Globus pallidus (tissue), 1 donor: ENCODE data around the gene RANGRF.
A peak's percentile ranks its signal among the peaks of the same experiment; 100 is the strongest.

Experiments used
- DNase-seq: peaks from one replicate; pipeline ENCODE4 v3.0.0-alpha.2; 2015; ENCODE audit warnings: low spot score

Gene RANGRF

DNA sequence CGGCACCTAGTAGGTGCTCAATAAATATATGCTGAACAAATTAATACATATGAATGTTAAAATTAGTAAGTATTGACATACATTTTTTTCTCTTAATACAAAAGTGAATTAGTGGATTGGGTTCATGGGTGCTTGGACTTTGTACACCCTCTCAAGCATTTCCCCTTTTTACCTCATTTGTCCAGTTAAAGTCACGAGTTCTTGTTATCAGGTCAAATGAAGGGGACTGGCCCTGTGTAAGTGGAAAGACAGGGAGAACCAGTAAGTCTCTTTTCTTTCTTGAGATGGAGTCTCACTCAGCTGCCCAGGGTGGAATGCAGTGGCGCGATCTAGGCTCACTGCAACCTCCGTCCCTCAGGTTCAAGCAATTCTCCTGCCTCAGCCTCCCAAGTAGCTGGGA lies 13.7 kb upstream of the RANGRF start:
- DNase-seq, result no peak

DNA sequence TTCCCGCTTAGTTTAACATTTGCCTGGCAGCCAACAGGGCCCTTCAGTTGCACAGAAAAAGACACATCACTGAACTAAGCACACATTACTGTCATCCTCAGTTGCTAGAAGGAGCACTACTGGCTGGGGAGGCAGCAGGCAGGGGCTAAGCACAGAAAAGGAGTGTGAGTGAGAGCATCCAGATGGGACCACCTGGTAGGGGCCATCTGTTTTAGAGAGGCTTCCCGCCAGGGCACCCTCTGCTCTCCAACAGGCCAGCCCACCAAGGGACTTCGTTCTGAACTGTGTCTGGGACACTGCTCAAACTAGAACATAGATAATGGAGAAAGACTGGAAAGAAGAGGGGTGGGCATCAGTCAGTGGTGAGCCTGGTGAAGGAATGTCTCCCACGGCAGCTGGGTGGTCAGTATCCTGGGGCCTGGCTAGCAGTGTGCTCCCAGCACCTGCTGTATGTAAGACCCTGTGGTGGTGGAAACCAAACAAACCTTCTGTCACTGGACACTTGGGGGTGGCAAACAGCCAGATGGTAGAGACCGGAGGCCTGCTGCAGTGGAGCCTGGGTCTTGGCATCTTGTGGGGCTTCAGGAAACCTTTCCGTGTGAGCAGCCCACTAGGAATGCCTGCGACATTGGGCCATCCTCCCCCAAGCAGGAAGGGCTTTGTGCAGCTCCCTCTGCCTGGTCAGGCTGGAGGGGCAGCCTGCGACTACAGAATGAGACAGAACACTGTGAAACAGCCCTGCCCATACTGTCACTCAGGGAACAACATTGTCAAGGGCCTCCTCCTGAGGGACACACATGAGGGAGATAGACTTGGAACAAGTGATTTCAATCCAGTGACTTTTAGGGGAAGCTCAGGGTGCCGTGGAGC lies 12.8 kb upstream of the RANGRF start:
- no peak for DNase-seq

DNA sequence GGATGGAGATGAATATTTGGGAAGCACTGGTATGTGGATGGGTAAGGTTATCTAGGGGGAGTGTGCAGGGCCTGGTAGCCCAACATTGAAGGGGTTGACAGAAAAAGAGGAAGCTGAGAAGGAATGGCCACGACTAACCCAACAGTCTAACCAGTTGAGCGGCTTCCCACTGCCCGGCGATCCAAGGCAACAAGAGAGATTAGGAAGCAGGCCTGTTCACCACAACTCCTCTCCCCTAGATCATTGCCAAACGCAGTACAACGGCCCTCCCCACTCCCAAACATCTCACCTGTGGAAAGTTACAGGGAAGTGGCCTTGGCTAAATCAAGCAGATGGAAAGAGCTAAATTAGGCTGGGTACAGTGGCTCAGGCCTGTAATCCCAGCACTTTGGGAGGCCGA lies 11.2 kb upstream of the RANGRF start:
- DNase-seq, result no peak

DNA sequence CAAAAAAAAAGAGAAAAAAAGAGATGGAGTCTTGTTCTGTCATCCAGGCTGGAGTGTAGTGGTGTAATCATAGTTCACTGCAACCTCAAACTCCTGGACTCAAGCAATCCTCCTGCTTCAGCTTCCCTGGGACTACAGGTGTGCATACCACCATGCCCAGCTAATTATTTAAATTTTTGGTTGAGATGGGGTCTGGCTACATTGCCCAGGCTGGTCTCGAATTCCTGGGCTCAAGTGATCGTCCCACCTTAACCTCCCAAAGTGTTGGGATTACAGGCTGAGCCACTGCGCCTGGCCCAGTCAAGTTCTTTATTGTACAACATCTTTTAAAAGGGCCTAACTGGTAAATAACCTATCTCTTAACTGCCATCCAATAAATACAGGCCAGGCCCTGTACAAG lies 6.1 kb upstream of the RANGRF start:
- DNase-seq, result no peak

DNA sequence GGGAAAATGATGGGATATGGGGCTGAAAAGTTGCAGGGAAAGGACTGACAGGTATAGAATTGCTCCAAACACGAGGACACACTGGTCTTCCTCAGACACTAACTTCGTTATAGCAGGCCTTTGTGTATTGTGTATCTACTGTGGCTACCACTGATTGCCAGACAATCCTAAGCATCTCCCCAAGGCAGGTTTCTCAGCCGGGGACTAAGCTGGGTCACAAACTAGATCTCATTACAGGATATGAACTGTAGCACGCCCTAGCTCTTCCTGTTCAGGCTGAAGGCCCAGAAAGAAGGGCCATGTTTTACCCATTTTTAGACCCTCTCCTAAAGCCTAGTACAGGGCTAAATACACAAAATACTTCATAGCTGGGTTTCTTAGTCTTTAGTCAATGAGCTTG lies 5.1 kb upstream of the RANGRF start:
- no peak for DNase-seq

DNA sequence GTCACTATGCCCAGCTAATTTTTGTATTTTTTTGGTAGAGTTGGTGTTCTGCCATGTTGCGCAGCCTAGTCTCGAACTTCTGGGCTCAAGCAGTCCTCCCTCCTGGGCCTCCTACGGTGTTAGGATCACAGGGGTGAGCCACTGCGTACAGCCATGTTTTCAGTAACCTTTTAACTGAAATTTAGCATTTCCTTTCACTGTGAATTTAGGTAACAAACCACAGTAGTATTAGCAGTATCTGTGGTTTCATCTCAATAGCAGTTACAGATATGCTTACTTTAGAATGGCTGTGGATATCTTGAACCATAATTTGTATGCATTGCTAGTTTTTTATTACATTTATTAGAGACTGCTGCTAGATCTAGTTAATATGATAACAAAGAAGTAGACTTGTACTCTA lies 4.3 kb upstream of the RANGRF start:
- no peak for DNase-seq

DNA sequence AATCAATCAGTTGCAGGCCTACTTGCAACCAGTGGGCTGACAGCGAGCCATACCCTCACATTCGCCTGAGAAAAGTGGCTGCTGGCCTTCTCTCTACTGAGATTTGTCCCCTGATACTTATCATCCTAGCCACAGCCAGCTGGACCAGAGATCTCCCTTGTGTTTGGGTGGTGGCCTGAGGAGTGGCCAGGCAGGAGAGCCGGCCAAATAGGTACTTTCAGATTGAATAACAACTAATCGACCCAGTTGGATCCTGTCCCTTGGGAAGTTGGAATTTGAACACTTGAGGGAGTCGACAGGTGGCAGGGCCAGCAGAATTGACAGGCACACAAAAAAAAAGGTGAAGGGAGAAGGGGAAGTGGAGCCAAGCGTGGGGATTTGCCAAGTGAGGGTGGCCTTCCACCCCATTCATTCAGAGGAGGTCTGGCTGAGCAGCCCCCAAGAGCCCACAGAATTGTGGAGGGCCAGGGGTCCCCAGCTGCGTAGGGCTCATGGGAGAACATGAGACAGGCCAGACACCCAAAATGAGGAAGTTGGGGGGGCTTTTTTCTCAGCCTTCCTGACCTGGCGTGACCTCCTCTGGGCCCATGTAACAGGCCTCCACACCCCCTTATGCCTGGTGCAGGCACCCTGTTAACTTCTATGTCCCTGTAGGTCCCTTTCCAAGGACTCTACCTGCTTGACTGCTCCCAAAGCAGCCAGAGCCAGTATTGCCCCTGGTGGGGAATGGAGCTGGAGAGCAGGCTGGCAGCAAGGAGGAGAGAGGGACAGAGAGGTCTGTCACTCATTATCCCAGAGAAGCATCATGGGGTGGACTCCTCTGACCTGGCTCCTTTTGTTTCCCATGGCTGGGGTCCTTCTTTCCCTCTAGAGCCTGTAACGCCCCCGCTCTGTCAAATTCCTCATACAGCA lies 2.9 kb upstream of the RANGRF start:
- no peak for DNase-seq

DNA sequence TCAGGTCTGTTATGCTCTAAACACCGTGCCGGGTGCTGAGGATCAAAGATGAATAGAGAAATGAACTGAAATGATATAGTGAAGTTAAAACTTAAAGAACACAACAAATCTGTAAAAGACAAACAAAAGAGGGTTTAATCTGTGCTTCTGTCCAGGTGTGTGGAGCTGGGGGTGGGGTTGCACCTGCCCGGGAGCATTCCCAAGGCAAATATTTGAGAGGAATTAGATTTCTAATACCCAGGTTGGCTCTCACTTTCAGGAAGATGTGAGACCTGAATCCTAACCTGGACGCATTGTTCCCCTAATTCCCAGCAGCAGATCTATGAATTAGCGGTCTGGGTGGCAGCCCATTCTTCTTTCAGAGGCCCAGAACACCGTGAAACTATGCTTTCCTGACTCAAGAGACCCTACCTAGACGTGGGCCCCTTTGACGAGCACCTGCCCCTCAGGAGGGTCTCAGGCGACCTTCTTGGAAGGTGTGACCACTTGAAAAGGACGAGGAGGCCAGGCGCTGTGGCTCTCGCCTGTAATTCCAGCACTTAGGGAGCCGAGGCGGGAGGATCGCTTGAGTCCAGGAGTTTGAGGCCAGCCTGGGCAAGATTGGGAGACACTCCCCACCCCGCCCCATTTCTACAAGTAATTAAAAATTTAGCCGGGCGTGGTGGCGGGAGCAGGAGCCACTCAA lies 677 bp upstream of the RANGRF start:
- no peak for DNase-seq

DNA sequence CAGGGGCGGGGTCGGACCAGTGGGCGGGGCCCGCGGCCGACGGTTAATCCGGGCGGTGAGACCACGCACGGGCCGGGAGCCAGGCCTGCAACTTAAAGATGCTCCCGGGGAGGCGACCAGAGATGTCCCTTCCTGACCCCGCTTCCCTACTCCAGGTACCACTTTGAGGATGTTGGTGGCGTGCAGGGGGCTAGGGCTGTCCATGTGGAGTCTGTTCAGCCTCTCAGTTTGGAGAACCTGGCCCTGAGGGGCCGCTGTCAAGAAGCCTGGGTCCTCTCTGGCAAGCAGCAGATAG lies 580 bp downstream of the RANGRF start:
- DNase-seq, result no peak

DNA sequence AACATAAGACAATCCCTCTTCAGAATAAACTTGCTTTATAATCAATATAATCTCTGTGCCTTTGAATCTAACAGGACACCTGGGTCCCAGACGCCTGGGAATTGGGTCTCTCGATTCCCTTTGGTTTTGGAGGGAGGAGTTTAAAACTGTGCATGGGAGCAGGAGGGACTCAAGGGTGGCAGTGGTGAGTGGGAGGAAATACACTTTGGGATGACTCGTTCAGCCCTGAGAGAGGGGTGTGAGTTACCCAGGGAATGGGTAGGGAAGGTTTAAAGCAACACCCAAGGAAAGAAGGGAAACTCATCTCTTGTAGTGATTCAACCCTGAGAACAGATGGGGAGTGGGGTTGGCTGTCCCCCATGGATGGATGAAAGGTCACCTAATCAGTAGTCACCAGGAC lies 1.6 kb downstream of the RANGRF start:
- DNase-seq, result no peak

DNA sequence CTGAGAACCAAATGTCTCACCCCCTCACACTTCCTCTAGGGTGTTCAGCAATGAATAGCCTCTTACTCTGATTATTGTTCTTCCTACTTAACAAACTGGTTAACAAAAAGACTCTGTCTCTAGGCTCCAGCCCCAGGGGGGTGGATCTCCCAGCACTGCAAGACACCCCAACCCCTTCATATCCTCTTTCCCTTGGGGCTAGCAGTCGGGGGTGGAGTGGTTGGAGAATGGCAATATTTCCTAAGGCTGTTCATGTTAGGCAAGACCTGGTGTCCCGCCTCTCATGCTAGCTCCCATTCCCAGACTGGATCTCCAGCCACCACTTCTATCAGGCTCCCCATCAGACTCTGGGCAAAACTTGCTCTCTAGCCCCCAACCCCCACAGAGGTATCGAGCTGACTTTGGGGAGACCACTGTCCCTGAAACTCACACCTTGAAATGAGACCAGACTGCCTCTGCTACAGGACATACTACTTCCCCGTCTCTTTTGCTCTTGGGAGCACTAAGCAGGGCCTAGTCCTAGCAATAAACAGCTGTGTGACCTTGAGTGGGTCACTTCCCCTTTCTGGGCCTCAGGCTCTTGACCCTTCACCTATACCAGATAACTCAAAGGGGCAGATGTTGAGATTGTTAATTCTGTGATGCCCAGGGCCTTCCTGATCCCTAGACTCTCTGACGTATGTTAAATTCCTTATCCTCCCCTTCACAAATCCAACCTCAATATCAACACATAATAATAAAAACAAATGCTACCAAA lies 4.3 kb downstream of the RANGRF start:
- DNase-seq, result no peak

DNA sequence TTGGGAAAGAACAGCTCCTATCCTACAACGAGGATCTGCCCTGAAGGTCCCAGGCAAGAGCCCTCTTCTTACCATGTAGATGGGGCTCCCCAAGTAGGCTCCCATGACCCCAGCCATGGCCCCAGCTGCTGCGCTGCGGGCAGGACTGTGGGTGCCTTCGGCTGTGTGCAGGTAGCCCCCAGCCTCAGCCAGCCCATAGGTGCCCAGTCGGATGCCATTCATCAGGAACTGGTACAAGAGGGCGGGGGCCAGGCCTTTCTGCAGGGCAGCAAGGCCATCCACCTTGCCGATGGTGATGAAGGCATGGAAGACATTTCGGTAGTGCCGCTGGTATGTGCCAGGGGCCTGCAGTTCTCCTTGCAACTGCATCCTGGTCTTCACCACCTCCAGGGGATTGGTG lies 5.9 kb downstream of the RANGRF start:
- no peak for DNase-seq

DNA sequence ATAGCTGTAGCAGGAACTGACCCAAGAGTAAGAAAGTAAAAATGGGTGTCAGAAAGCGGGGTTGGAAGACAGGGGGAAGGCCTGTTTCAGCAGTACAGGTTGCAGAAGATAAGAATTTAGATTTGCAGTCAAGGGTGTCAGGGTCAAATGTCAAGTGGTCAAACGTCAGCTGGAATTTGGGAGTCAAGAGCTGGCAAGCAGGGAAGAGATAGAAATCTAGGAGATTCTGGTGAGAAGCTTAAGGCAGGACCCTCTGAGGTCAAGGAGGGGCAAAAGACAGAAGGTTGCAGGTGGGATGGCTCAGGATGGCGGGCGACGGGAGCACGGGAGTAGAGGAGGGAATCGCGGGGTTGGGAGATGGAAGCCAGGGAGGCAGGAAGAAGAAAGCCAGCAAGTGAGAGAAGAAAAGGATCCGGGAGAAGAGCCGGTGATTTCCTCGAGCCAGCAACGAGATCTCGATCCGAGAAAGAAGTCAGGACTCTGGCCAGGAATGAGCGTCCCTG lies 6.4 kb downstream of the RANGRF start:
- no peak for DNase-seq

DNA sequence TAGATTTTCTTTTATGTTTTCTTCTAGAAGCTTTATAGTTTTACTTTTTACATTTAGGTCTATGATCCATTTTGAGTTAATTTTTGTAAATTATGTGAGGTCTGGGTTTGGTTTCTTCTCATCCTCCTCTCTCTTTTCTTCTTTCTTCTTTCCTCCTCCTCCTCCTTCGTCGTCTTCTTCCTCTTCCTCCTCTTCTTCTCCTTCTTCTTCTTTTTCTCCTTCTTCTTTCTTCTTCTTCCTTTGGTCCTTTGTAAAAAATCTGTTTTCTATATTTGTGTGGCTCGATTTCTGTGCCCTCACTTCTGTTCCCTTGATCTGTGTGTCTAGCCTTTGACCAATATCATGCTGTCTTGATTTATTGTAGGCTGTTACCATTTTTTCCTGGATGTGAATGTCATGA lies 11.8 kb downstream of the RANGRF start:
- no peak for DNase-seq

DNA sequence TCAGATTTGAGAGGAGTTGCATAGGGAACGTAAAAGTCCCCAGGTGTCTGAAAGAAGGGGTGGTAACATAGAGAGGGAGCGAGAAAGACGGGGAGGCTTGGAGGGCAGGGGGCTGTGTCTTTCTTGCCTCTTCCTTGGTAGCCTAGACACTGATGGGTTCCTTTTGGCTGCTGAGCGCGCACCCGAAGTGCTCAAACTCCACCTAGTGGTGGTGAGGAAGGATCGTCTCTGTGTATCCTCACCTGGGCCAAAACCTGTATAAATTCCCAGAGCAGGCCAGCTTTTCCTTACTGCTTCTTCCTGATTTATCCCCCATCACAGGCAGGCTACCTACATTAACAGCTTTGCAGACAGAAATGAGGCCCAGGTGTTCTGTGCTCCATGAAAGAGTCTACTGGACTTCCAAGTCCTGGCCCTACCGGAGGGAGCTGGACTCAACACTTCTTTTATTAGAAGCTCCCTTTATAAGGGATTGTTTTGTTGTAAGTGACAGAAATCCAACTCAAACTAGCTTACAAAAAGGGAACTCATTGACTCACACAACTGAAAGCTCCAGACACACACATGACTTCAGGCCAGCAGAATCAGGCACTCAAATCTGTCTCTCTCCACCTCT lies 12.3 kb downstream of the RANGRF start:
- DNase-seq, result peak; percentile 64

DNA sequence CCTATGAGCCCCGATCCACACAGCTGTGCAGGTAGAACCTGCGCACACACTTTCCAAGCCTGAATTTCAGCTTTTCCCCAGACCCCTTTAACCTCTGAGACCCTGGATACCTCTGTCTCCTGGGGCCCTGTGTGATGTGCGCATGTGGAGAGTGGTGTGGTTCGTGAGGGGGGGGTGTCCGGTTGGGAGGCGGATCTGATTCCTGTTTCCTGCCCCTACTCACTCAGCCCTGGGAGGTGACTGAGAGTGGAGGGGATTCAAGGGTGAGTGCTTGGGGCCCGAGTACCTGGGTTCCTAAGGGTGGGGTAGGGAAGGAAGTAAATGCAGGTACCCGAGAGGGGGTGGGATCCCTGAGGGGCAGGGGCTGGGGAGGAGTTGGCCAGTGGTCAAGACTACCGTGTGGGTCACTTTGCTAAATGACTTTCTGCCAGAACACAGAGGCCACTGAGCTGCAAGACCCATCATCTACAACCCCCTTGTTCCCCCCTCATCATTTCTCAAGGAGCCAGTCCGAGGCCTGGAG lies 22.2 kb downstream of the RANGRF start:
- DNase-seq, result no peak

DNA sequence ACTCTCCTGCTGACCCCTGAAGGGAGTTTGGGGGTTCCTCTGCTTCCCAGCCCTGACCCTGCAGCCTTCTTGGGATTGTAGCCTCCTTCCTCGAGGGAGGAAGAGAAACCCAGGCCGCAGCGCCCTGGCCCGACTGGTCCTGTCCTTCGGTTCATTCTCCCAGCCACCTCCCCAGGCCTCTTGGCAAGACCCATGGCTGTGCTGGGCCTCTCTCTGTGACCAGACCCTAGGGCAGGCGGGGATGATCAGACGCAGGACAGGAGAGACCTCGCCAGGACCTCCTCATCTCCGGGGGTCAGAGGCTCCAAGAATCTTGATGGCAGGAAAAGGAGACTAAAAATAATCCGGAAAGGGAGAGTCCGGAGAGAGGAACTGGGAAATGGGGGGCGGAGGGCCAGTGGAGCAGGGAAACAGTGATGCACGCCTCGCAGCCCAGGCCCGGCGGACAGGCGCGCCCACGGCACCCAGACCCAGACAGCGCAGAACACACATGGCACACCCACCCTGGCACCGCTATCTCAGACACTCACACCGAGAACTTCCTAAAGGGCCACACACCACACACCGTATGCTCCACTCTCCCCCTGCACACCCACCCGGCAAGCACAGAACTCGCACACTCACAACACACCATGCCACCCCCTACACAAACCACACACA lies 22.8 kb downstream of the RANGRF start:
- DNase-seq, result no peak

DNA sequence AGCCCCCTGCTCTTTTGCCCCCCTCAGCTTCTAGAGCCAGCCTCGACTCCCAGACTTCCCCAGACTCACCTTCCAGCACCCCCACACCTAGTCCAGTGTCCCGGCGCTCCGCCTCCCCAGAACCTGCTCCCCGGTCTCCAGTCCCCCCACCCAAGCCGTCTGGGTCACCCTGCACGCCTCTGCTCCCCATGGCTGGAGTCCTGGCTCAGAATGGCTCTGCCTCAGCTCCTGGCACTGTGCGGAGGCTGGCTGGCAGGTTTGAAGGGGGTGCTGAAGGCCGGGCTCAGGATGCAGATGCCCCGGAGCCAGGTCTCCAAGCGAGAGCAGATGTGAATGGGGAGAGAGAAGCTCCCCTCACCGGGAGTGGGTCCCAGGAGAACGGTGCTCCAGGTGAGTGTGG lies 23.8 kb downstream of the RANGRF start:
- DNase-seq, result no peak

DNA sequence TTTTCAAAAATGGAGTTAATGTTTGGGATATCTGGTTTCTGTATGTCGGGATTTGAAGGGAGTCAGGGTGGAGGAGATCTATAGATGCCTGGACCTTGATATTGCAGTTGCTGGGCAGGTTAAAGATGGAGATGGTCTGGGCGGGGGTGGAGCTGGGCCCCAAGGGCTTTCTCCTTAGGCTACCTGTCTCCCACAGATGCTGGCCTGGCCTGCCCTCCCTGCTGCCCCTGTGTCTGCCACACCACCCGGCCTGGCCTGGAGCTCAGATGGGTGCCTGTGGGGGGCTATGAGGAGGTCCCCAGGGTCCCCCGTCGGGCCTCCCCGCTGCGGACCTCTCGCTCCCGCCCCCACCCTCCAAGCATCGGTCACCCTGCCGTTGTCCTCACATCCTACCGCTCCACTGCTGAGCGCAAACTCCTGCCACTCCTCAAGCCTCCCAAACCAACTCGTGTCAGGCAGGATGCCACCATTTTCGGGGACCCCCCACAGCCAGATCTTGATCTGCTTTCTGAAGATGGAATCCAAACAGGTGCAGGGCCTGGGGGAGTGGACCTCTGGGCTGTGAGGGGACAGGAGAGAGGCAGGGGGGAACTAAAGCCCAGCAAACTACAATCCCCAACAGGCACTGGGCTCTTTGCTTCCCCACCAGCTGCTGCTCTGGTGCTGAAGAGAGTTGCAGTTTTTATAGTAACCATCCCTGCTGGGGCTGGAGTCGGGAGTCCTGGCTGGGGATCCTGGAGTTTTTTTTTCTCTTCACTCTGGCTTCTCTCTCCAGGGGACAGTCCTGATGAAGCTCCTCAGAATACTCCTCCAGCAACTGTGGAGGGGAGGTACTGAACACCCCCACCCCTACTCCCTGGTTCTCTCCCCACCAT lies 24.5 kb downstream of the RANGRF start:
- no peak for DNase-seq
